Natural killer cell treated with Interleukin-12 subunit alpha and Interleukin-12 subunit beta and Interleukin-15 and Interleukin-18, amount 100 ng/mL, for 72 hours (primary cell): Measurements from ENCODE around the gene BACH2. TPM values are rescaled to one million over a fixed set of nuclear protein-coding genes. Genes with fewer than 3 reads are reported as not detected.
"Not testable (repeated sequence)": the region's sequence is repeated elsewhere in the genome, so short reads cannot be mapped to it uniquely, and the experiment has no call there.

Experiments
- ATAC-seq, 2 donors: fragments of 150-1000 bp; cut with Tn5 transposase in 1 of 2; sonication (Bioruptor Pico), chemical (Tn5 transposase) in 1 of 2; 2 replicates each; pipeline ENCODE4 v1.10.0; 2021
- DNase-seq: peaks from one replicate; pipeline ENCODE4 v3.0.0; 2022; ENCODE audit warnings: low spot score
- H3K27ac Mint-ChIP-seq, 2 donors: 1 replicate in 1 of 2; 2 replicates in 1 of 2; pipeline ENCODE4 v1.8.0; 2022; ENCODE audit warnings: mixed read lengths in 2 of 2, mild to moderate bottlenecking in 1 of 2, moderate library complexity in 1 of 2
- H3K27me3 Mint-ChIP-seq, 2 donors: 1 replicate in 1 of 2; 2 replicates in 1 of 2; pipeline ENCODE4 v1.8.0; 2022; ENCODE audit warnings: mixed read lengths in 2 of 2
- H3K36me3 Mint-ChIP-seq: one replicate; pipeline ENCODE4 v1.8.0; 2022; ENCODE audit warnings: mixed read lengths
- H3K4me1 Mint-ChIP-seq, 2 donors: 1 replicate in 1 of 2; 2 replicates in 1 of 2; pipeline ENCODE4 v1.8.0; 2022; ENCODE audit warnings: low read depth in 2 of 2, mixed read lengths in 2 of 2, mild to moderate bottlenecking in 1 of 2
- H3K4me3 Mint-ChIP-seq: one replicate; pipeline ENCODE4 v1.8.0; 2022; ENCODE audit warnings: mixed read lengths
- H3K9me3 Mint-ChIP-seq: 2 replicates; pipeline ENCODE4 v1.8.0; 2022; ENCODE audit warnings: mixed read lengths
- total RNA-seq, 2 donors: library from RNA; stranded (reverse); gene quantifications; one replicate each; pipeline ENCODE4 v1.2.3, GENCODE V29; 2022

Gene BACH2
- total RNA-seq, 2 donors from 2014 or later, result 3.1 to 5.8 TPM

DNA sequence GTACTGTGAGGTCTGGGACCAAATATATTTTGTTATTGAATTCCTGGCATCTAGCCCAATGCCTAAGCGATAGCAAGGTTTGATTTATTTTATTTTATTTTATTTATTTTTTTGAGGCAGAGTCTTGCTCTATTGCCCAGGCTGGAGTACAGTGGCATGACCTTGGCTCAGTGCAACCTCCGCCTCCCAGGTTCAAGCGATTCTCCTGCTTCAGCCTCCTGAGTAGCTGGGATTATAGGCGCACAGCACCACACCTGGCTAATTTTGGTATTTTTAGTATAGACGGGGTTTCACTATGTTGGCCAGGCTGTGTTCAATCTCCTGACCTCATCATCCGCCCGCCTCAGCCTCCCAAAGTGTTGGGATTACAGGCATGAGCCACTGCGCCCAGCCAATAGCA lies 404.1 kb downstream of the BACH2 start:
- not testable (repeated sequence) for DNase-seq, ATAC-seq, H3K4me1 Mint-ChIP-seq, H3K36me3 Mint-ChIP-seq, H3K4me3 Mint-ChIP-seq, H3K9me3 Mint-ChIP-seq, H3K27ac Mint-ChIP-seq
- H3K27me3 Mint-ChIP-seq, result peaks cover 44 to 72% of the 10 kb centered on the region in 2 donors

DNA sequence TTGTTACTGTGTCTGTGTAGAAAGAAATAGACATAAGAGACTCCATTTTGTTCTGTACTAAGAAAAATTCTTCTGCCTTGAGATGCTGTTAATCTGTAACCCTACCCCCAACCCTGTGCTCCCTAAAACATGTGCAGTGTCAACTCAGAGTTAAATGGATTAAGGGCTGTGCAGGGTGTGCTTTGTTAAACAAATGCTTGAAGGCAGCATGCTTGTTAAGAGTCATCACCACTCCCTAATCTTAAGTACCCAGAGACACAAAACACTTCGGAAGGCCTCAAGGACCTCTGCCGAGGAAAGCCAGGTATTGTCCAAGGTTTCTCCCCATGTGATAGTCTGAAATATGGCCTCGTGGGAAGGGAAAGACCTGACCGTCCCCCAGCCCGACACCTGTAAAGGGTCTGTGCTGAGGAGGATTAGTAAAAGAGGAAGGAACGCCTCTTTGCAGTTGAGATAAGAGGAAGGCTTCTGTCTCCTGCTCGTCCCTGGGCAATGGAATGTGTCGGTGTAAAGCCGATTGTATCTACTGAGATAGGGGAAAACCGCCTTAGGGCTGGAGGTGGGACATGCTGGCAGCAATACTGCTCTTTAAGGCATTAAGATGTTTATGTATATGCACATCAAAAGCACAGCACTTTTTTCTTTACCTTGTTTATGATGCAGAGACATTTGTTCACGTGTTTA lies 405.7 kb downstream of the BACH2 start:
- H3K4me1 Mint-ChIP-seq, ATAC-seq, H3K9me3 Mint-ChIP-seq, DNase-seq, H3K4me3 Mint-ChIP-seq, H3K27ac Mint-ChIP-seq, H3K36me3 Mint-ChIP-seq: not testable (repeated sequence)
- peaks cover 36 to 60% of the 10 kb centered on the region in 2 donors for H3K27me3 Mint-ChIP-seq

DNA sequence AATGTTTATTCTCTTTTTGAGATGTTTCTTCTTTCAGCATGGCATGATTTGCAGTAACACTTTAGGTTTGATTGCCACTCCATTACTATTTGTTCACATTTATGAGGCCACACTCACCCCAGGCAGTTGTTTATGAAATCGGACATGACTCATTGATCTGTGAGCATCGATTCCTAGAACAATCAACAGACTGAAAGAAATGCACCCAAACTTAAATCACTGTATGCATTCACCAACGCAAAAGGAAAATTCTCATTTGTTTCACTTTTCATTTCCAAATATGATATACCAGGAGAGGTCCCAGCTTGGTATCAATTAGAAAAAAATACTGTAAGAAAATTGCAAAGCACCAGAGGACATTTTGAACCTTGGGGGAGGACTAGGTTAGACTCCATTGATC lies 407.8 kb downstream of the BACH2 start:
- ATAC-seq, result peak in 1 of 2 donors; percentile 68
- Mint-ChIP-seq H3K27ac (no peak overlapping the region), H3K36me3 (no peaks in the 10 kb centered on the region), H3K27me3 (peaks cover 28 to 43% of the 10 kb centered on the region in 2 donors), H3K4me3 (peak overlapping the region; percentile 11), H3K9me3 (no peaks in the 10 kb centered on the region), H3K4me1 (no peaks in the 10 kb centered on the region)
- DNase-seq, result no peak

DNA sequence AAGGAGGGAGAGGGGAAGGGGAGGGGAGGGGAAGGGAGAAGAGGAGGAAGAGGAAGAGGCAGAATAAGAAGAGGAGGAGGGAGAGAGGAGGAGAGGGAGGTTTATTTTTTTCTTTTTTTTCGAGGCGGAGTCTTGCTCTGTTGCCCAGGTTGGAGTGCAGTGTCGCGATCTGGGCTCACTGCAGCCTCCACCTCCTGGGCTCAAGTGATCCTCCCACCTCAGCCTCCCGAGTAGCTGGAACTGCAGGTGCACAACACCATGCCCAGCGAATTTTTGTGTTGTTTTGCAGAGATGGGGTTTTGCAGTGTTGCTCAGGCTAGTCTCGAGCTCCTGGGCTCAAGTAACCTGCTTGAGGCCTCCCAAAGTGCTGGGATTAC lies 408.5 kb downstream of the BACH2 start:
- Mint-ChIP-seq H3K4me3 (no peak overlapping the region), H3K27me3 (peaks cover 21 to 35% of the 10 kb centered on the region in 2 donors), H3K36me3 (no peaks in the 10 kb centered on the region), H3K9me3 (no peaks in the 10 kb centered on the region), H3K4me1 (no peaks in the 10 kb centered on the region), H3K27ac (no peak overlapping the region)
- DNase-seq (no peak), ATAC-seq (no peak)

DNA sequence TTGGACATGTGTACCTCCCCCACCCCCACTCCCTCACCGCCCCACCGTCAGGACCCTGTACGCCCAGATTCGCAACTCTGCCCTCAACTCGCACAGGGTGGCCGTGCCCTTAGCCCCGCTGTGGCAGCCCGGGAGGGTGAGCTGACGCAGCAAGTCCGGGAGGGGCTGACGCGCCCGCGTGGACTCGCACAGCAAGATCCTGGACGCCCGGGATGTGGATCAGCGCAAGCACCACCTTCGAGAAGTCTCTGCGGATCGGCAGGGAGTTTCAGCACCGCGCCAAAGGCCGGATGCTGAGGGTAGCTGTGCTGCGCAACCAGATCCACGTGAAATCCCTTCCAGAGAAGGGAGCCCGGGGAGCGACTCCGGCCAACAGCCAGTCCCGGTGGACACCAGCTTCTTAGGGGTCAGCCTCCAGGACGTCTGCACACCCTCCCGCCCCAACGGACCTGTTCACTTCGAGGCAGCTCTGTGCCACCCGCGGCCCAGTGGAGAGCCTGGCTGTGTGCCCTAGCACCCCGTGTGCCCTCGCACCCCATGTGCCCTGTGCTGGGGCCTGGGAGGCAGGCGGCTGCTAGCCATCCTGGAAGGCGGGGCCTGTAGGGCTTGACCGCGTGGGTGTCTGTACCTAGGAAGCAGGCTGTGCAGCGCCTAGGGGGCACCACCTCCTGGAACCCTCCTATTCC lies 409.0 kb downstream of the BACH2 start:
- Mint-ChIP-seq H3K27ac (no peak overlapping the region), H3K27me3 (peaks cover 21 to 30% of the 10 kb centered on the region in 2 donors), H3K36me3 (no peaks in the 10 kb centered on the region), H3K4me3 (no peak overlapping the region), H3K9me3 (no peaks in the 10 kb centered on the region), H3K4me1 (no peaks in the 10 kb centered on the region)
- ATAC-seq (peak; percentile 41 to 67), DNase-seq (no peak)

DNA sequence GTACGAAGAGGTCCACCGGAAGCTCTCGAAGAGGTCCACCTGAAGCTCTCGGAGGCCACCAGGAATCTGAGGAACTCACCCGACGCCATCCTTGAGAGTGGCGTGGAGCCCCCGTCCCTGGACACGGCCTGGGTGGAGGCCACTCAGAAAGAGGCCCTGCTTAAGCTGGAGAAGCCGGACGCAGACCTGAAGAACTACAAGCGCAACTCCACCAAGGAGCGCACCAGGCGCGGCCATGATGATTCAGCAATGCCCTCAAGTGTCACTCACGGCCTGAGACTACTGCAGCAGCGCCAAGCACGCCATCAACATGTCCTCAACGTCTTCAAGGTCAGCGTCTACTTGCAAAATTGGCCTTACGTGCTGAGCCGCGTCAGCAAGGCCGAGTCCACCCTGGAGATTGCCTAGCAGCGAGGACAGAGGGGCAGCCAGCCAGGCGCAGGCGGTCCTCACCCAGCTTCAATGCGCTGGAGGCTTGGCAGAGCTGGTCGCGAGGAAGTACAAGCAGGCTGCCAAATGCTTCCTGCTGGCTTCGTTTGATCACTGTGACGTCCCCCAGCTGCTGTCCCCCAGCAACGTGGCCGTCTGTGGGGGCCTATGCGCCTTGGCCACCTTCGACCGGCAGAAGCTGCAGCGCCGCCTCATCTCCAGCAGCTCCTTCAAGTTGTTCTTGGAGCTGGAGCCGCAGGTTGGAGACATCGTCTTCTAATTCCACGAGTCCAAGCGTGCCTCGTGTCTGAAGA lies 410.1 kb downstream of the BACH2 start:
- DNase-seq (no peak), ATAC-seq (no peak)
- Mint-ChIP-seq H3K27me3 (peaks cover 18 to 26% of the 10 kb centered on the region in 2 donors), H3K4me3 (no peak overlapping the region), H3K9me3 (no peaks in the 10 kb centered on the region), H3K36me3 (no peaks in the 10 kb centered on the region), H3K27ac (no peak overlapping the region), H3K4me1 (no peaks in the 10 kb centered on the region)
